Breast epithelium (tissue), 3 donors: ENCODE measurements around the gene CPD.

Experiments used
- POLR2A ChIP-seq: fragments of 450-650 bp; IDR thresholded peaks from one replicate; pipeline ENCODE4 v1.6.1; 2016; ENCODE audit warnings: antibody characterized with exemption, mild to moderate bottlenecking, moderate library complexity
- POLR2AphosphoS5 ChIP-seq, 3 donors: sonication (generic); formaldehyde crosslinking; IDR thresholded peaks; one replicate each; pipeline ENCODE4 v1.6.1; 2017; ENCODE audit warnings: antibody characterized with exemption in 3 of 3
- TF ChIP-seq, protein P1 (sequence below), 3 donors: fragments of 450-650 bp; IDR thresholded peaks; one replicate each; pipeline ENCODE4 v1.5.1; 2016 to 2017; ENCODE audit warnings: antibody characterized with exemption in 3 of 3, mild to moderate bottlenecking in 3 of 3, moderate library complexity in 3 of 3

DNA sequence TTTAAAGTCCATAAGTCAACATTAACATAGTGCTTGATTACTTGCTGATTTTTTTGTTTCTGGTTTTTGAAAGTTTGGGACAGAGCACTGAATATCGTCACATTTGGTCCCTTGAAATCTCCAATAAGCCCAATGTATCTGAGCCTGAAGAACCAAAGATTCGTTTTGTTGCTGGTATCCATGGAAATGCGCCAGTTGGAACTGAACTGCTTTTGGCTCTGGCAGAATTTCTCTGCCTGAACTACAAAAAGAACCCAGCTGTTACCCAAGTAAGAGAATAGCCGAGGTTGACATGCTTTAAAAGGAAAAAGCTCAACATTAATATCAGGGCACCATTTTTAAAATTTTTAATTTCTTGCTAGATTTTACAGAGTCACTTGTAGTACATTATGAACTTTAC lies 70.8 kb downstream of the CPD start:
- no peak for TF ChIP-seq POLR2AphosphoS5 (IDR thresholded peaks at IDR 0.05)
- no peak for TF ChIP-seq POLR2A
- TF ChIP-seq, protein P1, sequence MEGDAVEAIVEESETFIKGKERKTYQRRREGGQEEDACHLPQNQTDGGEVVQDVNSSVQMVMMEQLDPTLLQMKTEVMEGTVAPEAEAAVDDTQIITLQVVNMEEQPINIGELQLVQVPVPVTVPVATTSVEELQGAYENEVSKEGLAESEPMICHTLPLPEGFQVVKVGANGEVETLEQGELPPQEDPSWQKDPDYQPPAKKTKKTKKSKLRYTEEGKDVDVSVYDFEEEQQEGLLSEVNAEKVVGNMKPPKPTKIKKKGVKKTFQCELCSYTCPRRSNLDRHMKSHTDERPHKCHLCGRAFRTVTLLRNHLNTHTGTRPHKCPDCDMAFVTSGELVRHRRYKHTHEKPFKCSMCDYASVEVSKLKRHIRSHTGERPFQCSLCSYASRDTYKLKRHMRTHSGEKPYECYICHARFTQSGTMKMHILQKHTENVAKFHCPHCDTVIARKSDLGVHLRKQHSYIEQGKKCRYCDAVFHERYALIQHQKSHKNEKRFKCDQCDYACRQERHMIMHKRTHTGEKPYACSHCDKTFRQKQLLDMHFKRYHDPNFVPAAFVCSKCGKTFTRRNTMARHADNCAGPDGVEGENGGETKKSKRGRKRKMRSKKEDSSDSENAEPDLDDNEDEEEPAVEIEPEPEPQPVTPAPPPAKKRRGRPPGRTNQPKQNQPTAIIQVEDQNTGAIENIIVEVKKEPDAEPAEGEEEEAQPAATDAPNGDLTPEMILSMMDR (IDR thresholded peaks at IDR 0.05) = no peak
